ENCODE results near the gene CD79B.

GRCh38 chr17:63974594-63975192 is 42.6 kb upstream of the CD79B start:
- no peak for TF ChIP-seq EP300 (IDR thresholded peaks at IDR 0.05; ENCODE audit: borderline replicate concordance in 1 of 2, low read depth in 1 of 2, low read length in 1 of 2)
- TF ChIP-seq CTCF (IDR thresholded peaks at IDR 0.05) = no peak
- TF ChIP-seq GATA2 (CRISPR knock-in tag; IDR thresholded peaks at IDR 0.05) = no peak
- no peak for TF ChIP-seq YY1 (IDR thresholded peaks at IDR 0.05; ENCODE audit: low read depth)
- no peak for TF ChIP-seq SMC3 (IDR thresholded peaks at IDR 0.05; ENCODE audit: low read depth, low read length)
- TF ChIP-seq TAF1 (IDR thresholded peaks at IDR 0.05; ENCODE audit: borderline replicate concordance, low read depth, low read length) = no peak
- TF ChIP-seq, protein P1, sequence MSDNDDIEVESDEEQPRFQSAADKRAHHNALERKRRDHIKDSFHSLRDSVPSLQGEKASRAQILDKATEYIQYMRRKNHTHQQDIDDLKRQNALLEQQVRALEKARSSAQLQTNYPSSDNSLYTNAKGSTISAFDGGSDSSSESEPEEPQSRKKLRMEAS (IDR thresholded peaks at IDR 0.05; ENCODE audit: low read depth) = no peak
- no peak for TF ChIP-seq POLR2AphosphoS5 (IDR thresholded peaks at IDR 0.05; ENCODE audit: low read depth, low read length)
- no peak for TF ChIP-seq RFX5 (IDR thresholded peaks at IDR 0.05; ENCODE audit: low read length)
- peak; percentile 85; the same call in 1 of the 2 replicates for TF ChIP-seq FOSL2 (IDR thresholded peaks at IDR 0.05; ENCODE audit: borderline replicate concordance, low read depth)
- no peak for TF ChIP-seq GABPA (IDR thresholded peaks at IDR 0.05; ENCODE audit: low read depth)
